ENCODE results near the gene SPEN.
"Not testable (repeated sequence)": the region's sequence is repeated elsewhere in the genome, so short reads cannot be mapped to it uniquely, and the experiment has no call there.

SPEN gene

DNA sequence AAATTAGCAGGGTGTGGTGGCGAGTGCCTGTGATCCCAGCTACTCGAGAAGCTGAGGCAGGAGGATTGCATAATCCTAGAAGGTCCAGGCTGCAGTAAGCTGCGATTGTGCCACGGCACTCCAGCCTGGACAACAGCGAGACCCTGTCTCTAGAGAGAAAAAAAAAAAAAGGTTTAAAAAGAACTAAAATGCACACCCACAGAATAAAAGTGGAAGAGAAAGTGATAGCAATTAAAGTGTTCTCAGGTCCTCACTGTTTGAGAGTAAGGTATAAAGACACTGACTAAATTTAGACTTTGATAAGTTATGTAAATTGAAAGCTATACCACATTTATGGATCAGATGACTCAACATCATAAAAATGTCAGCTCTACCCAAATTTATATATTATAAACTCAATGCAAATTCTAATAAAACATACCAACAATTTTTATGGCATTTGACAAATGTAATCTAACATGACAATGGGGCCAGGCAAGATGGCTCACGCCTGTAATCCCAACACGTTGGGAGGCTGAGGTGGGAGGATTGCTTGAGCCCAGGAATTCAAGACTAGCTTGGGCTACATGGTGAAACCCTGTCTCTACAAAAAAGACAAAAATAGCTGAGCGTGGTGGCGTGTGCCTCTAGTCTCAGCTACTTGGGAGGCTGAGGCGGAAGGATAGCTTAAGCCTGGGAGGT lies 116.6 kb downstream of the SPEN start:
- no peak for DNase-seq

- no peak for DNase-seq
Measured at GRCh38 chr1:15965228-15965767, 117.8 kb downstream of the SPEN start.

DNA sequence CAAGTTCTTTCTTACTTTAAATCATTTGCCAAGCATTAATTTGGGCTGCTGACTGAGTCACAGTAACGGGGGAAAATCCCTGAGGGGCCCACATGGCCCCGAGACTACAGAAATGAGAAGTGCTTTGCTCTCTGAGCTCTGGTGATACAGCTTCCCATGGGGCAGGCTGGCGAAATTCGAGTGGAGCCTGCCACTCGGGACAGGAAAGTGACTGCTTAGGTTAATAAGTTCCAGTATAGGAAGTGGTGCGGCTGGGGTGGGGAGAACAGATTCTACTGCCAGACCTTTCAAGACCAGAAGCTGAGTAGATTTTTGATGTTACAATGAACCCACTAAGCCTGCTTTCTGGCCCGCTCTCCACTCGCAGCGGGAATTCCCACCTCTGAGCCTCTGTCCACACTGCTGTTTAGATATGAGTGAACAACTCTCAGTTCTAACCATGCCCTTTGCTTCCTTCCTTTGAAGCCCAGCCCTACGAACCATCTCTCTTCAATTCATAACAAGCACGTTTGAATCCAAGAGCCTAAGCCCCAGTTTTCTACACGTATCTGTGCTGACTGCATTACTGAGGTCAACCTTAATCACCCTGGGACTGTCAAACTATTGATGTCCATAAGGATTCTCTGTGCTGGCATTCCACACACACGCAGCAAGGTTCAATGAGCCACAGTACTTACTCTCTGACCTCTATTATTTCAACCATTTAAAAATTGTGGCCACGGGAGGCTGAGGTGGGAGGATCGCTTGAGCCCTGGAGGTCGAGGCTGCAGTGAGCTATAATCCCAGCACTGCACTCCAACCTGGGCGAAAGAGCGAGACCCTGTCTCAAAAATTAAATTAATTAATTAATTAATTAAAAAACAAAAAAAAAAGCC lies 118.8 kb downstream of the SPEN start:
- no peak for DNase-seq

GRCh38 chr1:15966956-15967344 lies 119.4 kb downstream of the SPEN start:
- no peak for DNase-seq

DNA sequence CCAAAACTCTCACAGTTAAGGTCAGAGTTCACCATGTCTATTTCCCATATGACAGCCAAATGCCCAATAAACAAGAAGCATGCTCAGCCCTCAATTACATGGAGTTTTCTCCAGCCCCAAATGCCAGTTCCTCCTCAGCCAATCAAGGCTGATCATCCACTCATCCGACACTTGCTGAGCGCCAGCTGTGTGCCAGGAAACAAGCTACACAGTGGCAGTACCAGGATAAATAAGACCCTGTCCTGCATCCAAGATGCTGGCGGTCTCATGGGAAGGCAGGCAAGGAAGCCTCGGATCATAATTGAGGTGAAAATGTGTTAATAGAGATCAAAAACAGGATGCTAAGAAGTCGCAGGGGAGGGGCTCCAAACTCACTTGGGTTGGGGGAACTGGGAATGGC lies 120.7 kb downstream of the SPEN start:
- no peak for DNase-seq

- DNase-seq, result no peak
Measured at GRCh38 chr1:15969321-15969880, 121.9 kb downstream of the SPEN start.

DNA sequence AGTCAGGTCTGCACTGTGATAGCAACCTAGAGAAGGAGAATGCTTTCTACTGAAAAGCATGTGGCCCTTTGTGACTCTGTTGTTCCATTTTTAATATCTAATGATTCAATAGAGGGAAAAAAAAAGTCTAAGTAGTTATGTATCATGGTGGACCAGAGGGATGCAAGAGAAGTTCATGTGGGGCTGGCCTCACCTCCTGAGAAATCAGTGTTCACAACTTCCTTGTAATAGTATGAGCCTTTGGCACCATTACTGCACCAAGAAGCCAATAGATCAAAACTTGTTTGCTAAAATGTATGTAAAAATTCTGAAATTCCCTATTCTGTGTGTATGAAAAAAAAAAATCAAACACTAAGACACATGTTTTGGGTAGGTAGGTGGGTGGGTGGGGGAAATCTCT lies 123.4 kb downstream of the SPEN start:
- DNase-seq, result no peak

DNA sequence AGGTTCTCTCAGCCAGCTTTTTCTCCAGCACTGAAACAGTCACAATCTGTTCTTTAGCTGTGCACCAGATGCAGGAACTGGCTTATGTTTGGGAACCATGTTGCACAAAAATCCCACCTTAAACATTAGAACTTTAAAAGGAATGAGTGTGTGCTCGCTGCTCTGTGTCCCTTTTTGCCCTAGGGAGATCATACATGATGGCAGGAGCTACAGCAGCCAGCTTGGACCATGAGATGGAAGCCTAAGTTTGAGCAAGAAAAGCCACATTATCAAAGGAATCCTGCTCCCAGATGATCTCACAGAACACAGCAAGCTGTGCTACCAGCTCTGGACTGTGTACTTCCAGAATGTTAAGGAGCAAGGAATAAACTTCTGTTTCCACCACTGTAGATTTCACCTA lies 124.9 kb downstream of the SPEN start:
- no peak for DNase-seq

DNA sequence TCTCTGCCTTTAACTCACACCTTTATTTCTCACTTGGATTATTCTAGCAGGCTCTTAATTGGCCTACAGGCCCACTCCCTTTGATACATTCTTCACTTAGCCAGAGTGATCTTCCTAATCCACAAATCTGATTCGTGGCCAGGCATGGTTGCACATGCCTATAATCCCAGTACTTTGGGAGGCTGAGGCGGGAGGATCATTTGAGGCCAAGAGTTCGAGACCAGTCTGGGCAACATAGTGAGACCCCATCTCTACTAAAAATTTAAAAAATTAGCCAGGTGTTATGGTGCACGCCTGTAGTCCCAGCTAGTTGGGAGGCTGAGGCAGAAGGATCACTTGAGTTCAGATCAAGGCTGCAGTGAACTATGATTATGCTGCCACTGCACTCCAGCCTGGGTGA lies 126.3 kb downstream of the SPEN start:
- DNase-seq, result no peak

GRCh38 chr1:15974855-15975254 lies 127.3 kb downstream of the SPEN start:
- DNase-seq, result no peak

DNA sequence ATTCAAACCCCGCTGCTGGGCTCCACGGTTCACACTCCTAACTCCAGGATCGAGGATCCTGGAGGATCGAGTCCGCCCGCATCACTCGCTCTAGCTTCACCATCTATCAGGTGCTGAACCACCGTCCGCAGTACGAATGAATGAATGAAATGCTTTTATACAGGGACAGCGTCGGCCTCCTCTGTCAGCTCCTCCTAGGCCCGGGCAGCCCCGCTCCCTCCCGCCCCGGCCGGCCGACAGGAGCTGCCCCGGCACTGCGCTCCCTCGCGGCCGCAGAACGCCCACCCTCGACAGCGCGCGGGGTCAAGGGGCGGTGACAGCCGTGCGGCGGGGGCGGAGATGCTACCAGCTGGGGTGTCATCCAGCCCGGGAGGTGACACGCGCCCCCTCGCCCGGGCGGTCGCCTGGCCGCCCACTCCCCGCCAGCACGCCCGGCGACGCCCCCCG lies 127.9 kb downstream of the SPEN start:
- peak; percentile 67 for DNase-seq

DNA sequence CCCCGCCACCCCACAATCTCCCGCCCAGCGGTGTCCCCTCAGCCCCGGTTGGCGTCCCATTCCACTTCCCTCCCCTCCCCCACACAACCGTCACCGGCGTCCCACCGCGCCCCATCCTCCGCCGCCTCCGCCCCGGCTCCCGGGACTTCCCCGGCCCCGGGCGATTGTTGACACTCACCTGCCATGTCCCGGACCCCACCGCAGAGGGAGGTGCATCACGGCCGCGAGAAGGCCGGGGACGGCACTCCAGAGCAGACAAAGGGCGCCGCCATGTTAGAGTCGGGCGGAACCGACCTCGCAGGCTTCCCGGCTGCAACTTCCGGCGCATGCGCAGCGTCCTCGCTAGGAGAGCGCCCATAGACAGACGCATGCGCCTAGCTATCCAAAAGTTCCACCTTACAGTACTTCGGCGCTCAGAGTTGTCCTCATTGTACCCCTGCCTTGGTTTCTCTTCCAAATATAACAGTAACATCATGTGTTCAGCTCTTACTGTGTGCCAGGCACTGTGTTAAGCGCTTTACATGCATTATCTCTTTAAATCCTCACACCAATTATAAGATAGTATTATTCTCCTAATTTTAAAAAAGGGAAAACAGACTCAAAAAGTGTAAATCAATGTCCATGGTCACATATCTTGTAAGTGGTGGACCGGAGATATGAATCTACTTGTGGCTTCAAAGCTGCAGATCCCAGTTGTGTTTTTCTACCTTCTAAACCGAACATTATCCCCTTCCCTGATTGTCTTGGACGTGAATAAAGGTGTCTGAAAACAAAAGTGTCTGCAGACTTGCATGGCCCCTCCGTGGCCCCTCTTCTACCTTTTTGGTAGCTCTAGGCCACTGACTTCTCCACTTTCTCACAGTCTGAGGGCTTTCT lies 128.5 kb downstream of the SPEN start, which contains the start of gene ZBTB17:
Gene ZBTB17, minus strand, starts transcription at position 297 of the 876 bp plus-strand sequence. CDS start 27,606 bp downstream, outside the sequence.
- DNase-seq, result peak; percentile 88

DNA sequence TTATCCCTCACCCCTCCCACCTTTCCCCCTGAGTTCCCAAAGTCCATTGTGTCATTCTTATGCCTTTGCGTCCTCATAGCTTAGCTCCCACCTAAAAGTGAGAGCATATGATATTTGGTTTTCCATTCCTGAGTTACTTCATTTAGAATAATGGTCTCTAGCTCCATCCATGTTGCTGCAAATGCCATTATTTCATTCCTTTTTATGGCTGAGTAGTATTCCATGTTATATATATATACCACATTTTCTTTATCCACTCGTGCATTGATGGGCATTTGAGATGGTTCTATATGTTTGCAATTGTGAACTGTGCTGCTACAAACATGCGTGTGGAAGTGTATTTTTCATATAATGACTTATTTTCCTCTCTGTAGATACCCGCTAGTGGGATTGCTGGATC lies 130.4 kb downstream of the SPEN start:
- DNase-seq, result not testable (repeated sequence)

DNA sequence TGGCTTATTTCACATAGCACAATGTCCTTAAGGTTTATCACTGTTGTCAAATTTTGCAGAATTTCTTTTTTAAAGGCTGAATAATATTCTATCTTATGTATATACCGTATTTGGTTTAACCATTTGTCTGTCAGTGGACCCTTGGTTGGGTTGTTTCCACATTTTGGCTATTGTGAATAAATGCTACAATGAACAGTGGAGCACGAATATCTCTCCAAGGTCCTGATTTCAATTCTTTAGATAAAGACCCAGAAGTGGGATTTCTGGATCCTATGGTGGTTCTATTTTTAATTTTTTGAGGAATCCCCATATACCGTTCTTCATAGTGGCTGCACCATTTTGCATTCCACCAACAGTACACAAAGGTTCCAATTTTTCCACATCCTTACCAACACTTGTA lies 134.2 kb downstream of the SPEN start:
- DNase-seq, result no peak

GRCh38 chr1:15983275-15983674 lies 135.8 kb downstream of the SPEN start:
- DNase-seq, result no peak

GRCh38 chr1:15985611-15986297 lies 138.2 kb downstream of the SPEN start:
- DNase-seq, result no peak

DNA sequence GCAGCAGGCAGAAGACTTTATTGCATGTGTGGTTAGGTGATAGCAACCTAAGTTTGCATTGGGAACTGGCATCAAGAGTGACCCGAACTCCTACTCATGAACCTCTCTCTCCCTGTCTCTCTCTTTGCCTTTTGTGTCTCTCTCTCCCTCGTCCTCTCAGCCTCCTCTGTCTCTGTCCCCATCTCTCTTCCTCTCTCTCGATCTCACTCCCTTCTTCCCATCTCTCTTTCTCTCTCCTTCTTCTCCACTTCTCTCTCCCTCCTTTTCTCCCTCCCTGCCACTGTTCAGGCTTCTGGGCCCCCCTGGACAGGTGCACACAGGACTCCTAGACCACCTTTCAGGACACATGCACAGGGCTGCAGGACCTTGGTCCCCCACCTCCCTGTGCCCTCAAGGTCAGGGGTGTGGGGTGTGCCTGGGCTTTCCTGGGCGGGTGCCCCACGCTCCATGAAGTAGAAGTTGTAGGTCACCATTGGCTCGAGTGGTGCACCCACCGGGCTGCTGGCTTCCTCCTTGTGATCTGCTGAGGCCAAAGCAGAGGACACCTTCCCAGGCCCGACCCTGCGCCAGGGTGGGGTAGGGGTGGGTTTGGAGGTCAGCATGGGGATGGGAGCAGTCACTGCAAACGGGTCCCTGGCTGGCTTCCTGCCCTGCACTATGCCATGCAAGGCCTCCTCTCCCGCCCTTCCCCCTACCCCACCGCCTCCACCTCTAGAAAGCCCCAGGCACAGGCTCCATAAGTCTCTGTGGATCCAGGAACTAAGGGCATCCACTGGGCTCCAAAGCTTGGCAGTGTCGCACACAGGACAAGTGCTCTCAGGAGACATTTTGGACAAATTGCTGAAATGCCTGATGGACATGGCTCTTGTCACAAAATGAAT lies 141.6 kb downstream of the SPEN start:
- DNase-seq, result no peak

GRCh38 chr1:15989776-15990175 lies 142.3 kb downstream of the SPEN start:
- DNase-seq, result no peak

Measured in NK-92 treated with Interleukin-12 subunit alpha and Interleukin-12 subunit beta, amount 100 ng/mL, for 24 hours (cell line).